GM21529 (cell line): ENCODE measurements around the gene ZFP30.
"Not testable (repeated sequence)": the region's sequence is repeated elsewhere in the genome, so short reads cannot be mapped to it uniquely, and the experiment has no call there.

Experiments used
- ATAC-seq: cut with Tn5 transposase; IDR thresholded peaks from one replicate; pipeline ENCODE4 v1.9.1; 2021; ENCODE audit not compliant: unreplicated experiment

ZFP30 gene

GRCh38 chr19:37655301-37655688, at the start of gene ZFP30:
ZFP30 (minus strand) TSS chr19:37655465; CDS start chr19:37647822, 7,643 bp downstream.
- peak; percentile 77 for ATAC-seq

- no peak for ATAC-seq
These were observed 43.8 kb upstream of the ZFP30 start for GRCh38 chr19:37699057-37699456.

GRCh38 chr19:37698216-37698615, 43.0 kb upstream of the ZFP30 start:
- ATAC-seq = no peak

GRCh38 chr19:37695144-37695899, 40.1 kb upstream of the ZFP30 start:
- ATAC-seq = no peak

GRCh38 chr19:37692956-37693620, 37.8 kb upstream of the ZFP30 start:
- ATAC-seq = no peak

- ATAC-seq = no peak
These were observed 36.7 kb upstream of the ZFP30 start for GRCh38 chr19:37691881-37692504.

GRCh38 chr19:37683520-37683919, 28.3 kb upstream of the ZFP30 start:
- no peak for ATAC-seq

- no peak for ATAC-seq
These were observed 14.2 kb upstream of the ZFP30 start for GRCh38 chr19:37669450-37669914.

GRCh38 chr19:37657157-37657556, 1.9 kb upstream of the ZFP30 start:
- not testable (repeated sequence) for ATAC-seq

GRCh38 chr19:37655689-37656371, 565 bp upstream of the ZFP30 start:
- ATAC-seq = peak; percentile 52

- ATAC-seq = peak; percentile 37
These were observed 500 bp downstream of the ZFP30 start for GRCh38 chr19:37654629-37655300.

GRCh38 chr19:37654118-37654517, 1.1 kb downstream of the ZFP30 start:
- ATAC-seq = no peak

GRCh38 chr19:37635076-37636056, 19.9 kb downstream of the ZFP30 start:
- no peak for ATAC-seq

- ATAC-seq = peak; percentile 43
These were observed 60.3 kb downstream of the ZFP30 start for GRCh38 chr19:37594982-37595382.

- ATAC-seq = peak; percentile 96
These were observed 60.8 kb downstream of the ZFP30 start, which contains the start of the genes ZNF540 and ZNF571 for GRCh38 chr19:37594304-37594981. ZNF540 (plus strand) TSS chr19:37594876; CDS start chr19:37598448, 3,572 bp downstream. ZNF571 (minus strand) TSS chr19:37594792; CDS start chr19:37586676, 8,116 bp downstream.

GRCh38 chr19:37593996-37594303, 61.3 kb downstream of the ZFP30 start:
- no peak for ATAC-seq

GRCh38 chr19:37583340-37583739, 71.9 kb downstream of the ZFP30 start:
- no peak for ATAC-seq

GRCh38 chr19:37572203-37572602, 83.1 kb downstream of the ZFP30 start:
- ATAC-seq = no peak

- no peak for ATAC-seq
These were observed 89.9 kb downstream of the ZFP30 start for GRCh38 chr19:37565370-37565669.
